HepG2 (cell line): ENCODE data around the gene PRXL2A. TPM values are rescaled to one million over a fixed set of nuclear protein-coding genes. Genes with fewer than 3 reads are reported as not detected.

Source experiments
- NONO ChIP-seq, 2 experiments: fragments of 450-650 bp in 1 of 2; sonication (generic) in 1 of 2; formaldehyde crosslinking in 1 of 2; IDR thresholded peaks in 1 of 2; conservative IDR thresholded peaks in 1 of 2; 2 replicates each; pipeline versions ENCODE4 v1.6.1 to v1.8.0; 2017 to 2022; ENCODE audit warnings: mild to moderate bottlenecking in 1 of 2, missing genetic modification reagents in 1 of 2, moderate library complexity in 1 of 2
- RBAK ChIP-seq: sonication (generic); formaldehyde crosslinking; IDR thresholded peaks from 2 replicates; pipeline ENCODE4 v1.5.1; 2020; ENCODE audit warnings: mild to moderate bottlenecking, missing genetic modification reagents
- RFX5 ChIP-seq: IDR thresholded peaks from 2 replicates; pipeline ENCODE4 v1.6.1; 2011; ENCODE audit warnings: low read depth, low read length, improper control_type of control experiment
- SNRNP70 ChIP-seq: fragments of 200-400 bp; formaldehyde crosslinking; IDR thresholded peaks from 2 replicates; pipeline ENCODE4 v1.6.1; 2017; ENCODE audit warnings: mild to moderate bottlenecking, low read depth, low read length, moderate library complexity
- SRF ChIP-seq: IDR thresholded peaks from 2 replicates; pipeline ENCODE4 v1.6.1; 2011; ENCODE audit warnings: mild to moderate bottlenecking, low read depth, low read length, moderate library complexity
- U2AF2 ChIP-seq: fragments of 200-400 bp; formaldehyde crosslinking; IDR thresholded peaks from 2 replicates; pipeline ENCODE4 v1.6.1; 2017; ENCODE audit warnings: low read depth, mild to moderate bottlenecking, low read length
- YEATS2 ChIP-seq: sonication (generic); formaldehyde crosslinking; IDR thresholded peaks from 2 replicates; pipeline ENCODE4 v1.4.0; 2020; ENCODE audit warnings: missing genetic modification reagents, borderline replicate concordance
- ZFP82 ChIP-seq: sonication (generic); formaldehyde crosslinking; IDR thresholded peaks from 2 replicates; pipeline ENCODE4 v1.5.1; 2020; ENCODE audit warnings: mild to moderate bottlenecking, missing genetic modification reagents, borderline replicate concordance
- ZMAT3 ChIP-seq: sonication (generic); formaldehyde crosslinking; conservative IDR thresholded peaks from 2 replicates; pipeline ENCODE4 v1.7.0; 2021; ENCODE audit warnings: missing genetic modification reagents
- ZNF607 ChIP-seq: sonication (generic); formaldehyde crosslinking; IDR thresholded peaks from 2 replicates; pipeline ENCODE4 v1.5.1; 2020; ENCODE audit warnings: missing genetic modification reagents, mild to moderate bottlenecking, borderline replicate concordance
- ZNF776 ChIP-seq: sonication (generic); formaldehyde crosslinking; IDR thresholded peaks from 2 replicates; pipeline ENCODE4 v1.4.0; 2020; ENCODE audit warnings: mild to moderate bottlenecking, missing genetic modification reagents
- ZNF777 ChIP-seq: sonication (generic); formaldehyde crosslinking; IDR thresholded peaks from 2 replicates; pipeline ENCODE4 v1.4.0; 2020; ENCODE audit warnings: missing genetic modification reagents
- ZNF816 ChIP-seq: sonication (generic); formaldehyde crosslinking; IDR thresholded peaks from 2 replicates; pipeline ENCODE4 v1.8.0; 2022; ENCODE audit warnings: missing genetic modification reagents, mild to moderate bottlenecking, borderline replicate concordance
- polyA plus RNA-seq, 8 experiments: library from polyadenylated mRNA; depleted of rRNA in 3 of 8; stranded (reverse) in 7 of 8; unstranded in 1 of 8; fragments of >200 nt; fragmentation: Illumina TruSeq in 4 of 8; extraction: Trizol in 4 of 8; gene quantifications; 2 replicates each; pipeline versions ENCODE4 v1.2.1 to v1.2.3, GENCODE V29; 2011 to 2016; ENCODE audit warnings: low read depth in 4 of 8, missing spikeins in 1 of 8, mixed read lengths in 1 of 8; ENCODE audit not compliant: insufficient read depth in 1 of 8
- total RNA-seq, 5 experiments: library from RNA; depleted of rRNA; stranded (reverse); fragments of >200 nt; fragmentation: Illumina TruSeq; extraction: Trizol; gene quantifications; 2 replicates each; pipeline ENCODE4 v1.2.3, GENCODE V29; 2016; ENCODE audit warnings: low read depth in 1 of 5
- TF ChIP-seq, protein P1 (sequence below): sonication (generic); formaldehyde crosslinking; conservative IDR thresholded peaks from 2 replicates; pipeline ENCODE4 v1.5.0; 2020; ENCODE audit warnings: missing genetic modification reagents
- TF ChIP-seq, protein P2 (sequence below): sonication (generic); formaldehyde crosslinking; conservative IDR thresholded peaks from 2 replicates; pipeline ENCODE4 v1.8.1; 2023; ENCODE audit warnings: missing genetic modification reagents
- TF ChIP-seq, protein P3 (sequence below): sonication (generic); formaldehyde crosslinking; IDR thresholded peaks from 2 replicates; pipeline ENCODE4 v1.5.0; 2020; ENCODE audit warnings: mild to moderate bottlenecking, missing genetic modification reagents, moderate library complexity
- TF ChIP-seq, protein P4 (sequence below): sonication (generic); formaldehyde crosslinking; IDR thresholded peaks from 2 replicates; pipeline ENCODE4 v1.8.0; 2022; ENCODE audit warnings: mild to moderate bottlenecking, missing genetic modification reagents; ENCODE audit not compliant: insufficient replicate concordance
- TF ChIP-seq, protein P5 (sequence below): sonication (generic); formaldehyde crosslinking; IDR thresholded peaks from 2 replicates; pipeline ENCODE4 v1.4.0; 2020; ENCODE audit warnings: missing genetic modification reagents, borderline replicate concordance

Gene PRXL2A
- total and polyA plus RNA-seq, 2 of the 13 experiments (the other 11 are each of a cell fraction or from before 2014, with no cell fraction given): 43.9 to 79.9 TPM

DNA sequence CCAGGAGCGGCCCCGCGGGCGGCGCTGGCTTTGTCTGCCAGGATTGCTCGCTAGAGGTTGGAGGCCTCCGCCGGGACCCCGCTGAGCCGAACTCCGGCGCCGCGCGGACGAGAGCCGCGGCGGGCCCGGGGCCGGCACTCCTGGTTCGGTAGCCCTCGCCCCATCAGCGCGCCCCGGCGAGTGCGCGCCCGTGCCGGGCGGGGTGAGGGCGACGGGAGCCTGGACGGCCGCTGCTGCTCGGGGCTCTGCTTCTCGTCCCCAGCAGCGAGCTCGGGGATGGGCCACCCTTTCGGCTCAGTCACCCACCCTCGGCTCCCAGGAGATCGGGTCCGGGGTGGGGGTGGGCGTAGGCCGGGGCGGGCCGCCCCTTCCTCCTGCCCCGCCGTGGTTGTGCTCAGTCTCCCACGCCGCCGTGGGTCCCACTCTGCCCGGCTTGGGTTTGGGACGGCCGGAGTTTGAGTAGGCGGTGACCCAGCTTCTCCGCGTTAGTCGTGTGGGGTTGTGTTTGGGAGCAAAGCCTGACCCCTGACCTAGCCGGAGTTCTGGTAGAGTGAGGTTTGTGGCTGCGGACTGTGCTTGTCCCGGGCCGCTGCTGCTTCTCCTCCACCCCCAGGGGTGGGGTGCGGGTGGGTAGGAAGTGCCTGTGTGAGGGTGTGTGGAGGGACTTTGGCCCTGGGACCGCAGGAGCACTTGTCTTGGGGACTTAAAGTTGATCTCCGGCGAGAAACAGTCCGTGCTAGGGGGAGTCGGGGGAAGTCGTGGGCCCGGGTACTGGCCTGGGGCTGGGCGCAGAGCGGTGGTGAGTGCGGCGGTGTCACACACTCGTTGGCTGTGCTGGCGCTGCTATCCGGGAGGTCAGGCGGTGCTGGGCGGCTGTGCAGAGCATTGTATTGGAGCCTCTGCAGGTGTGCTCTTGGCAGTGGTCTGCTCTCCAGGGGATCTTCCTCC is 46.4 kb downstream of the PRXL2A start (continued):
- TF ChIP-seq, protein P1, sequence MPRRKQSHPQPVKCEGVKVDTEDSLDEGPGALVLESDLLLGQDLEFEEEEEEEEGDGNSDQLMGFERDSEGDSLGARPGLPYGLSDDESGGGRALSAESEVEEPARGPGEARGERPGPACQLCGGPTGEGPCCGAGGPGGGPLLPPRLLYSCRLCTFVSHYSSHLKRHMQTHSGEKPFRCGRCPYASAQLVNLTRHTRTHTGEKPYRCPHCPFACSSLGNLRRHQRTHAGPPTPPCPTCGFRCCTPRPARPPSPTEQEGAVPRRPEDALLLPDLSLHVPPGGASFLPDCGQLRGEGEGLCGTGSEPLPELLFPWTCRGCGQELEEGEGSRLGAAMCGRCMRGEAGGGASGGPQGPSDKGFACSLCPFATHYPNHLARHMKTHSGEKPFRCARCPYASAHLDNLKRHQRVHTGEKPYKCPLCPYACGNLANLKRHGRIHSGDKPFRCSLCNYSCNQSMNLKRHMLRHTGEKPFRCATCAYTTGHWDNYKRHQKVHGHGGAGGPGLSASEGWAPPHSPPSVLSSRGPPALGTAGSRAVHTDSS (CRISPR knock-in tag): no peak
- TF ChIP-seq RFX5 (no peak), ZNF816 (CRISPR knock-in tag) (no peak), NONO (IDR thresholded peaks at IDR 0.05) (no peak), NONO (CRISPR knock-in tag; conservative IDR thresholded peaks at IDR 0.05) (0 out of 2 replicates have a peak, but pooled peaks have one; percentile 37), U2AF2 (no peak), SNRNP70 (no peak), ZMAT3 (peak; percentile 44; the same call in 1 of the 2 replicates), ZNF607 (peak; percentile 3; the same call in 1 of the 2 replicates), SRF (no peak), ZNF776 (no peak), ZNF777 (peak; percentile 38; the same call in 1 of the 2 replicates), RBAK (CRISPR knock-in tag) (no peak), ZFP82 (no peak), YEATS2 (CRISPR knock-in tag) (no peak)
- TF ChIP-seq, protein P2, sequence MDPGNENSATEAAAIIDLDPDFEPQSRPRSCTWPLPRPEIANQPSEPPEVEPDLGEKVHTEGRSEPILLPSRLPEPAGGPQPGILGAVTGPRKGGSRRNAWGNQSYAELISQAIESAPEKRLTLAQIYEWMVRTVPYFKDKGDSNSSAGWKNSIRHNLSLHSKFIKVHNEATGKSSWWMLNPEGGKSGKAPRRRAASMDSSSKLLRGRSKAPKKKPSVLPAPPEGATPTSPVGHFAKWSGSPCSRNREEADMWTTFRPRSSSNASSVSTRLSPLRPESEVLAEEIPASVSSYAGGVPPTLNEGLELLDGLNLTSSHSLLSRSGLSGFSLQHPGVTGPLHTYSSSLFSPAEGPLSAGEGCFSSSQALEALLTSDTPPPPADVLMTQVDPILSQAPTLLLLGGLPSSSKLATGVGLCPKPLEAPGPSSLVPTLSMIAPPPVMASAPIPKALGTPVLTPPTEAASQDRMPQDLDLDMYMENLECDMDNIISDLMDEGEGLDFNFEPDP (CRISPR knock-in tag): no peak
- TF ChIP-seq, protein P3, sequence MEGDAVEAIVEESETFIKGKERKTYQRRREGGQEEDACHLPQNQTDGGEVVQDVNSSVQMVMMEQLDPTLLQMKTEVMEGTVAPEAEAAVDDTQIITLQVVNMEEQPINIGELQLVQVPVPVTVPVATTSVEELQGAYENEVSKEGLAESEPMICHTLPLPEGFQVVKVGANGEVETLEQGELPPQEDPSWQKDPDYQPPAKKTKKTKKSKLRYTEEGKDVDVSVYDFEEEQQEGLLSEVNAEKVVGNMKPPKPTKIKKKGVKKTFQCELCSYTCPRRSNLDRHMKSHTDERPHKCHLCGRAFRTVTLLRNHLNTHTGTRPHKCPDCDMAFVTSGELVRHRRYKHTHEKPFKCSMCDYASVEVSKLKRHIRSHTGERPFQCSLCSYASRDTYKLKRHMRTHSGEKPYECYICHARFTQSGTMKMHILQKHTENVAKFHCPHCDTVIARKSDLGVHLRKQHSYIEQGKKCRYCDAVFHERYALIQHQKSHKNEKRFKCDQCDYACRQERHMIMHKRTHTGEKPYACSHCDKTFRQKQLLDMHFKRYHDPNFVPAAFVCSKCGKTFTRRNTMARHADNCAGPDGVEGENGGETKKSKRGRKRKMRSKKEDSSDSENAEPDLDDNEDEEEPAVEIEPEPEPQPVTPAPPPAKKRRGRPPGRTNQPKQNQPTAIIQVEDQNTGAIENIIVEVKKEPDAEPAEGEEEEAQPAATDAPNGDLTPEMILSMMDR (CRISPR knock-in tag): 0 out of 2 replicates have a peak, but pooled peaks have one; percentile 8
- TF ChIP-seq, protein P4, sequence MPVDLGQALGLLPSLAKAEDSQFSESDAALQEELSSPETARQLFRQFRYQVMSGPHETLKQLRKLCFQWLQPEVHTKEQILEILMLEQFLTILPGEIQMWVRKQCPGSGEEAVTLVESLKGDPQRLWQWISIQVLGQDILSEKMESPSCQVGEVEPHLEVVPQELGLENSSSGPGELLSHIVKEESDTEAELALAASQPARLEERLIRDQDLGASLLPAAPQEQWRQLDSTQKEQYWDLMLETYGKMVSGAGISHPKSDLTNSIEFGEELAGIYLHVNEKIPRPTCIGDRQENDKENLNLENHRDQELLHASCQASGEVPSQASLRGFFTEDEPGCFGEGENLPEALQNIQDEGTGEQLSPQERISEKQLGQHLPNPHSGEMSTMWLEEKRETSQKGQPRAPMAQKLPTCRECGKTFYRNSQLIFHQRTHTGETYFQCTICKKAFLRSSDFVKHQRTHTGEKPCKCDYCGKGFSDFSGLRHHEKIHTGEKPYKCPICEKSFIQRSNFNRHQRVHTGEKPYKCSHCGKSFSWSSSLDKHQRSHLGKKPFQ (CRISPR knock-in tag): peak; percentile 26
- TF ChIP-seq, protein P5, sequence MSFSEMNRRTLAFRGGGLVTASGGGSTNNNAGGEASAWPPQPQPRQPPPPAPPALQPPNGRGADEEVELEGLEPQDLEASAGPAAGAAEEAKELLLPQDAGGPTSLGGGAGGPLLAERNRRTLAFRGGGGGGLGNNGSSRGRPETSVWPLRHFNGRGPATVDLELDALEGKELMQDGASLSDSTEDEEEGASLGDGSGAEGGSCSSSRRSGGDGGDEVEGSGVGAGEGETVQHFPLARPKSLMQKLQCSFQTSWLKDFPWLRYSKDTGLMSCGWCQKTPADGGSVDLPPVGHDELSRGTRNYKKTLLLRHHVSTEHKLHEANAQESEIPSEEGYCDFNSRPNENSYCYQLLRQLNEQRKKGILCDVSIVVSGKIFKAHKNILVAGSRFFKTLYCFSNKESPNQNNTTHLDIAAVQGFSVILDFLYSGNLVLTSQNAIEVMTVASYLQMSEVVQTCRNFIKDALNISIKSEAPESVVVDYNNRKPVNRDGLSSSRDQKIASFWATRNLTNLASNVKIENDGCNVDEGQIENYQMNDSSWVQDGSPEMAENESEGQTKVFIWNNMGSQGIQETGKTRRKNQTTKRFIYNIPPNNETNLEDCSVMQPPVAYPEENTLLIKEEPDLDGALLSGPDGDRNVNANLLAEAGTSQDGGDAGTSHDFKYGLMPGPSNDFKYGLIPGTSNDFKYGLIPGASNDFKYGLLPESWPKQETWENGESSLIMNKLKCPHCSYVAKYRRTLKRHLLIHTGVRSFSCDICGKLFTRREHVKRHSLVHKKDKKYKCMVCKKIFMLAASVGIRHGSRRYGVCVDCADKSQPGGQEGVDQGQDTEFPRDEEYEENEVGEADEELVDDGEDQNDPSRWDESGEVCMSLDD (CRISPR knock-in tag): no peak
